ENCODE data around the gene DMRT3. TPM values are rescaled to one million over a fixed set of nuclear protein-coding genes. Genes with fewer than 3 reads are reported as not detected.

Gene DMRT3
- total RNA-seq, 1 donor from 2014 or later, result not detected

- no peaks in the 10 kb centered on the region for H3K4me1 Mint-ChIP-seq (ENCODE audit: low read depth, unreplicated experiment)
- H2AFZ ChIP-seq (ENCODE audit: low read depth, low read length), result no peak overlapping the region
- H3K27me3 Mint-ChIP-seq (ENCODE audit: low read depth, unreplicated experiment), result peaks cover 12% of the 10 kb centered on the region
- no peak for DNase-seq (ENCODE audit: low read depth)
- H3K9me3 Mint-ChIP-seq (ENCODE audit: unreplicated experiment), result peaks cover 2% of the 10 kb centered on the region
- no peak overlapping the region for H3K27ac Mint-ChIP-seq (ENCODE audit: unreplicated experiment)
- H3K9me3 ChIP-seq (ENCODE audit: insufficient read depth, low read depth, low read length), result peaks cover 2% of the 10 kb centered on the region
- H3K79me2 ChIP-seq (ENCODE audit: insufficient read depth, low read length), result no peaks in the 10 kb centered on the region
- H3K4me1 ChIP-seq (ENCODE audit: insufficient read depth, low read length), result no peaks in the 10 kb centered on the region
- H3K27me3 ChIP-seq (ENCODE audit: insufficient read depth, low read length), result no peaks in the 10 kb centered on the region
- no peaks in the 10 kb centered on the region for H3K36me3 Mint-ChIP-seq (ENCODE audit: low read depth, unreplicated experiment)
- H3K9ac ChIP-seq (ENCODE audit: low read length), result no peak overlapping the region
- no peak overlapping the region for H3K27ac ChIP-seq (ENCODE audit: low read depth, low read length)
- FAIRE-seq, result no peak
- no peak overlapping the region for H3K4me3 Mint-ChIP-seq (ENCODE audit: unreplicated experiment)
- H4K20me1 ChIP-seq (ENCODE audit: insufficient read depth, low read length), result no peaks in the 10 kb centered on the region
- H3K4me3 ChIP-seq (ENCODE audit: insufficient read depth, low read depth, low read length), result no peak overlapping the region
- TF ChIP-seq EZH2 (IDR thresholded peaks at IDR 0.05; ENCODE audit: insufficient read depth, low read length), result no peak
- TF ChIP-seq CTCF (IDR thresholded peaks at IDR 0.05; ENCODE audit: insufficient read depth, low read depth, low read length), result no peak
- no peaks in the 10 kb centered on the region for H3K36me3 ChIP-seq (ENCODE audit: insufficient read depth, low read length)
- H3K4me2 ChIP-seq (ENCODE audit: low read length), result no peak overlapping the region
Observed at GRCh38 chr9:950139-950538, 26.3 kb upstream of the DMRT3 start.

- Histone ChIP-seq H3K9me3 (ENCODE audit: insufficient read depth, low read depth, low read length) (no peaks in the 10 kb centered on the region), H3K4me3 (ENCODE audit: insufficient read depth, low read depth, low read length) (no peak overlapping the region), H3K27me3 (ENCODE audit: insufficient read depth, low read length) (no peaks in the 10 kb centered on the region), H3K79me2 (ENCODE audit: insufficient read depth, low read length) (no peaks in the 10 kb centered on the region), H4K20me1 (ENCODE audit: insufficient read depth, low read length) (no peaks in the 10 kb centered on the region), H3K36me3 (ENCODE audit: insufficient read depth, low read length) (no peaks in the 10 kb centered on the region), H2AFZ (ENCODE audit: low read depth, low read length) (no peak overlapping the region), H3K4me1 (ENCODE audit: insufficient read depth, low read length) (no peaks in the 10 kb centered on the region), H3K4me2 (ENCODE audit: low read length) (no peak overlapping the region), H3K27ac (ENCODE audit: low read depth, low read length) (no peak overlapping the region), H3K9ac (ENCODE audit: low read length) (no peak overlapping the region)
- peaks cover 2% of the 10 kb centered on the region for H3K9me3 Mint-ChIP-seq (ENCODE audit: unreplicated experiment)
- H3K27me3 Mint-ChIP-seq (ENCODE audit: low read depth, unreplicated experiment), result peaks cover 17% of the 10 kb centered on the region
- no peak overlapping the region for H3K4me3 Mint-ChIP-seq (ENCODE audit: unreplicated experiment)
- no peak overlapping the region for H3K27ac Mint-ChIP-seq (ENCODE audit: unreplicated experiment)
- TF ChIP-seq CTCF (IDR thresholded peaks at IDR 0.05; ENCODE audit: insufficient read depth, low read depth, low read length) (no peak), EZH2 (IDR thresholded peaks at IDR 0.05; ENCODE audit: insufficient read depth, low read length) (no peak)
- H3K36me3 Mint-ChIP-seq (ENCODE audit: low read depth, unreplicated experiment), result no peaks in the 10 kb centered on the region
- FAIRE-seq, result no peak
- H3K4me1 Mint-ChIP-seq (ENCODE audit: low read depth, unreplicated experiment), result no peaks in the 10 kb centered on the region
- DNase-seq (ENCODE audit: low read depth), result no peak
Observed at GRCh38 chr9:952546-952945, 23.9 kb upstream of the DMRT3 start.

GRCh38 chr9:959105-959504 is 17.4 kb upstream of the DMRT3 start:
- Histone ChIP-seq H3K4me3 (ENCODE audit: insufficient read depth, low read depth, low read length) (no peak overlapping the region), H3K4me1 (ENCODE audit: insufficient read depth, low read length) (no peaks in the 10 kb centered on the region), H3K9ac (ENCODE audit: low read length) (no peak overlapping the region), H3K36me3 (ENCODE audit: insufficient read depth, low read length) (no peaks in the 10 kb centered on the region), H3K27me3 (ENCODE audit: insufficient read depth, low read length) (no peaks in the 10 kb centered on the region), H3K79me2 (ENCODE audit: insufficient read depth, low read length) (no peaks in the 10 kb centered on the region), H3K9me3 (ENCODE audit: insufficient read depth, low read depth, low read length) (no peaks in the 10 kb centered on the region), H2AFZ (ENCODE audit: low read depth, low read length) (no peak overlapping the region), H3K4me2 (ENCODE audit: low read length) (no peak overlapping the region), H4K20me1 (ENCODE audit: insufficient read depth, low read length) (no peaks in the 10 kb centered on the region), H3K27ac (ENCODE audit: low read depth, low read length) (no peak overlapping the region)
- H3K9me3 Mint-ChIP-seq (ENCODE audit: unreplicated experiment), result no peaks in the 10 kb centered on the region
- H3K4me3 Mint-ChIP-seq (ENCODE audit: unreplicated experiment), result no peak overlapping the region
- peaks cover 6% of the 10 kb centered on the region for H3K4me1 Mint-ChIP-seq (ENCODE audit: low read depth, unreplicated experiment)
- DNase-seq (ENCODE audit: low read depth) (no peak), FAIRE-seq (no peak)
- no peak overlapping the region for H3K27ac Mint-ChIP-seq (ENCODE audit: unreplicated experiment)
- peaks cover 39% of the 10 kb centered on the region for H3K27me3 Mint-ChIP-seq (ENCODE audit: low read depth, unreplicated experiment)
- H3K36me3 Mint-ChIP-seq (ENCODE audit: low read depth, unreplicated experiment), result no peaks in the 10 kb centered on the region
- TF ChIP-seq CTCF (IDR thresholded peaks at IDR 0.05; ENCODE audit: insufficient read depth, low read depth, low read length) (no peak), EZH2 (IDR thresholded peaks at IDR 0.05; ENCODE audit: insufficient read depth, low read length) (no peak)
